HG03135 (cell line): ENCODE results near the gene STEAP1B.
"Not testable (repeated sequence)": the region's sequence is repeated elsewhere in the genome, so short reads cannot be mapped to it uniquely, and the experiment has no call there.

Source experiments
- ATAC-seq: cut with Tn5 transposase; IDR thresholded peaks from one replicate; pipeline ENCODE4 v1.9.1; 2021; ENCODE audit warnings: mild to moderate bottlenecking, moderate library complexity; ENCODE audit not compliant: unreplicated experiment

The STEAP1B gene

DNA sequence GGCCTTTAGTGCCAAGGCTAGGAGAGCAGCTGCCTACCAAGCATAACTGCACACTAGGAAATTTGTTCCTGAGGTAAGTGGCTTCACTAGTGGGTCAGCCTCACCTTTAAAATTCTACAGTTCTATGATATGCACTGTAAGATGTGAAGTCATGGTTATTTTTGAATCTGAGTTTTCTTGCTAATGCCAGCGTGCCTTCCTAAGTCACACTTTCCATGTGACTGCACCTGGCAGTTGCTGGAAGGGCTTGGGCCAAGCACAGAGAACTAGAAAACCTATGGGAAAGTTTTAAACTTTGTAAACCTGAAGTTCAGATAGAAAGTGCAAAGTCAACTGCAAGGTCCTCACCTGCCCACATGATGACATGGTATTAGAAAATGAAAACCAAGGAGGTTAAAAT, 42.5 kb downstream of the STEAP1B start:
- ATAC-seq, result no peak

DNA sequence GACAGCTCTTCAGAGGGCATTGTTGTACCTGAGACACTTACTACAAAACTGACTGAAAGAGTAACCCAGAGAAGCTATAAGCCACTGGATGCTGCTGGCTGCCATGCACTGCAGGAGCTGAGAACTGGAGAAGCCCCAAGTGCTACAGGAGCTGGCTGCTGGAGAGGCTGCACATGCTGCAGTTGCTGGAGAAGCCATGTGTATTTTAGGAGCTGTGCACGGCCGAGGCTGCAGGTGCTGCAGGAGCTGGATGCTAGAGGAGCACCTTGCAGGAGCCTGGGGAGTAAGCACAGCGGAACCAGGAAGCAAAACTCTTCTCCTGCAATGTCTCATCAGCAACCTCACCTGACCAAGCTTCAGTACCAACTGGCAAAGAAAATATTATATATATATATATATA, 45.5 kb downstream of the STEAP1B start:
- ATAC-seq, result no peak

GRCh38 chr7:22452960-22453558, 46.9 kb downstream of the STEAP1B start:
- ATAC-seq, result no peak

DNA sequence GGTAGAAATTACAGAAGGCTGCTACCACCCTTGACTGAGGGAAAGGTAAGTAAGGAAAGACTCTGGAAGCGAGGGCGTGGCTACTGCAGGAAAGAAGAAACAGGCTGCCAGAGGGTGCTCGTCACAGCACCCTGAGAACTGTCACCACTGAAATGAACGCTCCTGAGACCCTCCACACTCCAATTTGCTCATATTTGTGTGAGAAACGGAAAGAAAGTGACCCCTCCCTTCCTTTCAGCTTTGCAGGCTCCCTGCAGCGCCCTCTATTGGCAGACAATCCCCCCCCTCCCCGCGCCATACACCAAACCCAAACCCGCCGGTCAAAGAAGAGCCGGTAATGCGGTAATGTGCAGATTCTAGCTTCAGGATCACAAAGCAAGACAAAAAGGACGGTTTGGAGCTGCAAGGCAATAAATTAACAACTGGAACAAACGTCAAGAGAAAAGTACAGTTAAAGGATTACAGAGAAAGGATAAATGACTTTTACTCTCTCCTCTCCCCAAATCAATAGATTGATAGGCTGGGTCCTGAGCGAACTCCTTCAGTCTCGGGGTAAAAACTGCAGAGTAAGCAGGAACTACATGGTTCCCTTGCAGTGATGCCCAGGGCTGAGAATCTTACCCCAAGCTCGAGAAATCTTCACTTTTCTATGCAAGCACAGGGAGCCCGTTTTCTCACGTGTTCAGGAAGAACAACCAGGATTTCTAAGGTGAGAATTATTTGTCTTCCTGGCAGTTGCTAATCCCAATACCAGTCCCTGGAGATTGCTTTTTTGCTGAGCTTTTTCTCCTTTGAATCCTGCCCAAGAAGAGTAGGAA, 47.6 kb downstream of the STEAP1B start:
- ATAC-seq, result no peak

- ATAC-seq, result not testable (repeated sequence)
These were observed 50.0 kb downstream of the STEAP1B start for GRCh38 chr7:22450013-22450412.

GRCh38 chr7:22447762-22448161, 52.2 kb downstream of the STEAP1B start:
- peak; percentile 74 for ATAC-seq

GRCh38 chr7:22447008-22447407, 53.0 kb downstream of the STEAP1B start:
- ATAC-seq, result no peak

GRCh38 chr7:22445853-22446252, 54.1 kb downstream of the STEAP1B start:
- ATAC-seq, result no peak

- peak; percentile 37 for ATAC-seq
These were observed 54.7 kb downstream of the STEAP1B start for GRCh38 chr7:22445140-22445743.

DNA sequence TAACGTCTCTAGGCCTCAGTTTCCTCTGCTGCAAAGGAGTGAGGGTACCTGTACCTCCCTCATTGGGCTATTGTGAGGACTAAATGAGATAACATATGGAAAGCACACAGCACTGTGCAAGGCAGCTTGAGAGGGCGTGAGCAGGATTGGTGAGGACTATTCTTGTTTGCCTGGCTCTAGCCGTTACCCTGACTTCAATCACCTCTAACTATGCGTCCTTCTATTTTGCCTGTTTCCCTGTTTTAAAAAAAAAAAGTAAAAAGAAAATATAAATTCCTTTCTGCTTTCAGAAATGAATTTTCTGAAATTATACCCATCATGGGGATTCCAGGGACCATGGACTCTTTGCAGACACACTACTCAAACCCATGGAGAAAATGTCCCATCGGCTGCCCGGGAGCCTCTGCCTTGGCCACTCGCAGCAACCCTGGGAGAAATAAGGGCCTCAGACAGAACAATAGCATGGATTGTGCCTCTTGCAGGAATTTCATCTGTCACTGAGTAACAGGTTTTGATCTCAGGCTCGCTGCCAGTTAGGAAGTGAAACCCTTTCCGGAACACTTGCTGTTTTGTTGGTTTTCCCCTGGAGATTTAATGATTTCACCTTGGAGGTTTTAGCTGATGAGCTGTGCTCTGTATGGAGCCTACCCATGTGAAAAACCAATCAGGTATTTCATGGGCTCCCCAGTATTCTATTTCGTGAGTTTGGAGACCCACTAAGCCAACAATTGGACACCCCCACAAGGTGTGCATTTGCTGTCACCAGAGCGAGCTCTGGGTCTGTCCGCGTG, 55.6 kb downstream of the STEAP1B start:
- ATAC-seq, result no peak

GRCh38 chr7:22443370-22444180, 56.4 kb downstream of the STEAP1B start:
- no peak for ATAC-seq

DNA sequence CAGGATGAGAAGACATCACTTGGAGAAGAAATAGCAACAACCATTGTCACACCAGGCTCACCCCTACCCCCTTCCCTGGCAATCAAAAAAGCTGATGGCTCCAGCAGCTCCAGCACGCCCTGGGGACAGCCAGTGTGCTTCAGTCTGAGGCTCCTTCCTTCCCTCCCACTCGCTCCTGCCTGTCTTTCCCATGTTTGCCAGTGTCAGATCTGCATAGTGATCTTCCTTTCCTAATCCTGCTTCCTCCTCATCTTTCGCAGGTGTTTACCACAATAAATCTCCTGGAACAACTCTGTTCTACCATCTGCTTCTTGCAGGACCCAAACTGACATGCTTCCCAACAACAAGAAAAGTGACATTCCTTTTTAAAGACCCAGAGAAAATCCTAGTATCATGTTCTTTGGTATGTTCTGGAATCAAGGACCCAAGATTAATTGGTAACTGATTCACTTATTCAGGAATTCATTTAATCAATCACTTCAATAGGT, 57.1 kb downstream of the STEAP1B start:
- ATAC-seq, result no peak

DNA sequence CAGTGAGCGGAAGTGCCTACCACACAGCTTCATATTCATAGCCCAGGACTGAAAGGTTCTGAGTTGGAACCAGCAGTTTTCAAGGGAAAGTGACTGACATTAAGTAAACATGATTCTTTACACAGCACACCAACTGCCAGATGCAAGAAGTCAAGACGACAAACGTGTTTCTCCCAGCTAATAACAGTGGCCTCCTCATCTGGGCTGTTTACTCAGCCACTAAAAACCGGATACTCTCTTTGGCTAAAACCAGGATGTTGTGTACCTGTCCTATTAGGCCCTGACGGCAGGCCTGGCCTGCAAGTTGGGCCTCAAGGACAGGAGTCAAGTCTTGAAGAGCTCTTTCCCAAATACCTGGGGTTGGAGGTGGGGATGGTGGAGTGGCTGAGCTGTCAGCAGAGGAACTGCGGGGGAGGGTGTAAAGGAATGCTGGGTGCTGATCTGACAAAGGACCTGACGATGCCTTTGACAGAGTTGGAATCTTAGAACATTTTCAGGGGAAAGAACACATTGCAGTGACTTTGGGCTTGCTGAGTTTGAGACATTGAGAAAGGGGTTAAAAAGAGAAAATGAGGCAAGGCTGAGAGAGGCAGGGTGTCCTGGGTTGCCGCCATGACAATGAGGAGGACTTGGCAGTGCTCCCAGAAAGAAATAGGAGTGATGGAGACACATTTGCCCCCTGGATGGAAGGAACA, 57.7 kb downstream of the STEAP1B start:
- ATAC-seq, result no peak

GRCh38 chr7:22441157-22441556, 58.8 kb downstream of the STEAP1B start:
- ATAC-seq, result no peak

GRCh38 chr7:22438994-22439393, 61.0 kb downstream of the STEAP1B start:
- ATAC-seq, result peak; percentile 59

DNA sequence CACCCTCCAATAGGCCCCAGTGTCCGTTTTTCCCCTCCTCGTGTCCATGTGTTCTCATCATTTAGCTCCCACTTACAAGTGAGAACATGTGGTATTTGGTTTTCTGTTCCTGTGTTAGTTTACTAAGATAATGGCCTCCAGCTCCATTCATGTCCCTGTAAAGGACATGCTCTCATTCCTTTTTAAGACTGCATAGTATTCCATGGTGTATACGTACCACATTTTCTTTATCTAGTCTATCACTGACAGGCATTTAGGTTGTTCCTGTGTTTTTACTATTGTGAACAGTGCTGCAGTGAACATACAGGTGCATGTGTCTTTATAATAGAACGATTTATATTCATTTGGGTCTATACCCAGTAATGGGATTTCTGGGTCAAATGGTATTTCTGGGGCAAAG, 63.4 kb downstream of the STEAP1B start:
- not testable (repeated sequence) for ATAC-seq

DNA sequence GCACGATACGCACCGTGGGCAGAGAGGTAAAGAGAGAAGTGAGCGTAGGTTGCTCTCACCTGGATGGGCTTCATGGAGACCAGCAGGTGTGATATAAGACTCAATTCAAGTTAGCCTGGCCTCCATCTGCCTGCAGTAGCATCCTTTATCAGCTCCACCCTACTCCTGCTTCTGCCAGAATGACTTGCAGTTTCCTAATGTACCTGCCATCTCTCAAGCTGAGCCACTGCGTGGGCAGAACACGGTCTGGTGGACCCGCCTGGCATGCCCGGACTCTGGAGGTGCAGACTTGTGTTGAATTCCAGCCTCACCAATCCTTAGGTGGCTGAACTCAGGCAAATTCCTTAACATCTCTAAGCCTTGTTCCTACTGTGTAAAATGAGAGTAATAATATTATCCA, 64.3 kb downstream of the STEAP1B start:
- no peak for ATAC-seq

- ATAC-seq, result peak; percentile 72
These were observed 64.9 kb downstream of the STEAP1B start for GRCh38 chr7:22435105-22435504.

DNA sequence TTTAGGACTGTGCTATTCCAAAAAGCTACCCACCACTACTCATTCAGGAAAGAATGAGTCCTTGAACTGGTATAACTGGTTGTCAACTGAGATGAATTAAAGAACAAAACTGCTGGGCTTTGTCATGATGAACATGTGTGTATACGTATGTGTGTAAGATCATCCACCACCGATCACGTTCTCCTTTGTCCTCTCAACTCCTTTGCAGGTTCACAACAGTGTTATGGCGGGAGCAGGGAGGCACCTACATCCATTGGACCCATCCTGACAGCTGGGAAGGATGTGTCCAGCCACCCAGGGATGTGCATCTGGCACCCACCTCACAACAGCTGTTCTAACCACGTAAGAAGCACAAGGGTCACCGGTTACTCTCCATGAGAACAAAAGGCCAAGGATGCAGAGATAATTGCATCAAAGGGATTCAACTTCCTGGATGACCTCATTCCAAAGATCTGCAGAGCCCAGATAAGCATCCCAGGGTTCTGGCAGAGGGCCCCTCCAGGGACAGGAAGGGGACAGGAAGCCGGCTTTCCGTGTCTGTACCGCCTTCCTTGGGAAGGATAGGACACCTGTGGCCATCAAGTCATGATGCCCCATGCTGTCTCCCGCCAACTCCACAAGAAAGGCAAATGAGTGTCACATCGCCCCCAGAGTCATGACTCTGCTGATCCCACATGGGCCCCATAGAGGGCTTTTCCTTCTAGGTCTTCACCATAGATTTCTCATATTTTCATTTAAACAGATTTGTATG, 66.1 kb downstream of the STEAP1B start:
- no peak for ATAC-seq
